Loucy (cell line): ENCODE data around the gene FBLN2.

Experiments
- H2AFZ ChIP-seq: fragments of 200-600 bp; sonication (generic); 2 replicates; pipeline ENCODE4 v1.6.0; 2016; ENCODE audit warnings: antibody characterized with exemption, mild to moderate bottlenecking, low read length, moderate library complexity
- H3F3A ChIP-seq: fragments of 200-600 bp; 2 replicates; pipeline ENCODE4 v1.6.0; 2016; ENCODE audit warnings: antibody characterized with exemption, low read depth, mild to moderate bottlenecking
- H3K27me3 ChIP-seq: fragments of 200-600 bp; sonication (generic); 2 replicates; pipeline ENCODE4 v1.6.1; 2014; ENCODE audit warnings: low read length, mild to moderate bottlenecking; ENCODE audit not compliant: insufficient read depth, poor library complexity, severe bottlenecking
- H3K36me3 ChIP-seq: fragments of 200-600 bp; sonication (generic); 2 replicates; pipeline ENCODE4 v1.6.1; 2016; ENCODE audit warnings: low read length; ENCODE audit not compliant: insufficient read depth
- H3K4me1 ChIP-seq: fragments of 200-600 bp; sonication (generic); 2 replicates; pipeline ENCODE4 v1.5.1; 2014; ENCODE audit warnings: low read length, mild to moderate bottlenecking; ENCODE audit not compliant: insufficient read depth, poor library complexity, severe bottlenecking
- H3K4me2 ChIP-seq: fragments of 200-600 bp; sonication (generic); 2 replicates; pipeline ENCODE4 v1.6.0; 2014; ENCODE audit warnings: antibody characterized with exemption, low read length, low read depth, mild to moderate bottlenecking; ENCODE audit not compliant: poor library complexity, severe bottlenecking
- H3K4me3 ChIP-seq: fragments of 200-600 bp; sonication (generic); 2 replicates; pipeline ENCODE4 v1.5.1; 2014; ENCODE audit warnings: low read length, mild to moderate bottlenecking, mixed read lengths; ENCODE audit not compliant: poor library complexity, severe bottlenecking
- H3K79me2 ChIP-seq: fragments of 200-600 bp; sonication (generic); 2 replicates; pipeline ENCODE4 v1.6.1; 2014; ENCODE audit warnings: low read length; ENCODE audit not compliant: insufficient read depth
- H3K9ac ChIP-seq: fragments of 200-600 bp; sonication (generic); 2 replicates; pipeline ENCODE4 v1.6.0; 2014; ENCODE audit warnings: mild to moderate bottlenecking, low read depth, low read length, moderate library complexity; ENCODE audit not compliant: poor library complexity, severe bottlenecking
- H3K9me2 ChIP-seq: fragments of 200-600 bp; sonication (generic); replicated peaks from 2 replicates; pipeline ENCODE4 v1.6.1; 2016; ENCODE audit warnings: low read depth, low read length, mixed read lengths
- H3K9me3 ChIP-seq: fragments of 200-600 bp; sonication (generic); 2 replicates; pipeline ENCODE4 v1.6.1; 2014; ENCODE audit warnings: mild to moderate bottlenecking, antibody characterized with exemption, low read length, low read depth; ENCODE audit not compliant: insufficient read depth
- H4K20me1 ChIP-seq: fragments of 200-600 bp; sonication (generic); 2 replicates; pipeline ENCODE4 v1.6.0; 2014; ENCODE audit warnings: antibody characterized with exemption, low read length, mild to moderate bottlenecking; ENCODE audit not compliant: insufficient read depth, poor library complexity, severe bottlenecking
- EZH2phosphoT487 ChIP-seq: fragments of 200-600 bp; IDR thresholded peaks from 2 replicates; pipeline ENCODE4 v1.6.1; 2018; ENCODE audit warnings: antibody characterized with exemption, mild to moderate bottlenecking, moderate library complexity, borderline replicate concordance
- TF ChIP-seq, protein P1 (sequence below): fragments of 200-600 bp; sonication (generic); conservative IDR thresholded peaks from 2 replicates; pipeline ENCODE4 v1.5.1; 2014; ENCODE audit warnings: mild to moderate bottlenecking, antibody characterized with exemption, low read length

FBLN2 gene

DNA sequence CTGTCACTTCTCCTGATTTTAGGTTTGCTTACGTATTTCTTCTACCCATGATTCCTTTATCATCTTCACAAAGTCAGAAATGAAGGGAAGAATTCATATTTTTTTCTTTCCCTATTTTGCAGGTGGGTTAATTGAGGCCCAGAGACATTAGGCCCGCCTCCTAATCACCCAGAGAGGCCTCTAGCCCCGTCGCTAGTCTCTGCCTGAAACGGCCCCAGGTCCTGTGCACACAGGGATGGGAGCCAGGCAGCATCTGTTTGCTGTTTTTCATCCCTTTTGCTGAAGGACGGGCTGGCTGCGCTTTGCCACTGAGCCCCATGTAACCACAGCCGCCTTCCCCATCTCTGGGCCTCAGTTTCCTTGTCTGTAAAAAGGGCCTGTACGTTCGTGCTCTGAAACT is 135.9 kb downstream of the FBLN2 start:
- H3K9me2 ChIP-seq = no peaks in the 10 kb centered on the region
- no peaks in the 10 kb centered on the region for H3K9me3 ChIP-seq
- H3F3A ChIP-seq = no peaks in the 10 kb centered on the region
- H3K27me3 ChIP-seq = no peaks in the 10 kb centered on the region
- H3K4me1 ChIP-seq = no peaks in the 10 kb centered on the region
- no peak overlapping the region for H2AFZ ChIP-seq
- H3K4me2 ChIP-seq = no peak overlapping the region
- no peaks in the 10 kb centered on the region for H3K36me3 ChIP-seq
- no peaks in the 10 kb centered on the region for H4K20me1 ChIP-seq
- TF ChIP-seq, protein P1, sequence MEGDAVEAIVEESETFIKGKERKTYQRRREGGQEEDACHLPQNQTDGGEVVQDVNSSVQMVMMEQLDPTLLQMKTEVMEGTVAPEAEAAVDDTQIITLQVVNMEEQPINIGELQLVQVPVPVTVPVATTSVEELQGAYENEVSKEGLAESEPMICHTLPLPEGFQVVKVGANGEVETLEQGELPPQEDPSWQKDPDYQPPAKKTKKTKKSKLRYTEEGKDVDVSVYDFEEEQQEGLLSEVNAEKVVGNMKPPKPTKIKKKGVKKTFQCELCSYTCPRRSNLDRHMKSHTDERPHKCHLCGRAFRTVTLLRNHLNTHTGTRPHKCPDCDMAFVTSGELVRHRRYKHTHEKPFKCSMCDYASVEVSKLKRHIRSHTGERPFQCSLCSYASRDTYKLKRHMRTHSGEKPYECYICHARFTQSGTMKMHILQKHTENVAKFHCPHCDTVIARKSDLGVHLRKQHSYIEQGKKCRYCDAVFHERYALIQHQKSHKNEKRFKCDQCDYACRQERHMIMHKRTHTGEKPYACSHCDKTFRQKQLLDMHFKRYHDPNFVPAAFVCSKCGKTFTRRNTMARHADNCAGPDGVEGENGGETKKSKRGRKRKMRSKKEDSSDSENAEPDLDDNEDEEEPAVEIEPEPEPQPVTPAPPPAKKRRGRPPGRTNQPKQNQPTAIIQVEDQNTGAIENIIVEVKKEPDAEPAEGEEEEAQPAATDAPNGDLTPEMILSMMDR = no peak
- no peak for TF ChIP-seq EZH2phosphoT487
- H3K79me2 ChIP-seq = no peaks in the 10 kb centered on the region
- H3K4me3 ChIP-seq = no peak overlapping the region
- H3K9ac ChIP-seq = no peak overlapping the region

DNA sequence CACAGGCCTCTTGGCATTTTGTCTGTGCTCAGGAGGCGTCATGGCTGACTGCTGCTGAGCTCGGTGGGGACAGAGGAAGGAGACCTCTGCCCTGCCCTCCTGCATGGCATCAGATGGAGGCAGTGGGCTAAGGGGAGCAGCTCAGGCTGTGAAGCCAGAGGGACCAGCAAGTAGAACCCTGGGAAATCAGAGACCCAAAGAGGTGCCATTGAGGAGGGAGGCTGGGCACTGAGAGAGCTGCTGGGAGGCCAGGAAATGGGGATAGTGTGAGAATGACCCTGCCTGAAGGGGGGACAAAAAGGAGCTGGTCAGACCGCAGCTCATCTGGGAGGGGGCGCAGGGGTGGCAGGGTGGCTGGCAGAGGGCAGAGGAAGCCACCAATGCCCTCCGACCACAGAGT is 136.8 kb downstream of the FBLN2 start:
- Histone ChIP-seq H3K4me1 (no peaks in the 10 kb centered on the region), H3K4me2 (no peak overlapping the region), H3K9me2 (no peaks in the 10 kb centered on the region), H4K20me1 (no peaks in the 10 kb centered on the region), H3K36me3 (no peaks in the 10 kb centered on the region), H3K79me2 (no peaks in the 10 kb centered on the region), H3K9ac (no peak overlapping the region), H3K9me3 (no peaks in the 10 kb centered on the region), H3K27me3 (no peaks in the 10 kb centered on the region), H3K4me3 (no peak overlapping the region), H2AFZ (no peak overlapping the region), H3F3A (no peaks in the 10 kb centered on the region)
- TF ChIP-seq, protein P1 = no peak
- TF ChIP-seq EZH2phosphoT487 = no peak

DNA sequence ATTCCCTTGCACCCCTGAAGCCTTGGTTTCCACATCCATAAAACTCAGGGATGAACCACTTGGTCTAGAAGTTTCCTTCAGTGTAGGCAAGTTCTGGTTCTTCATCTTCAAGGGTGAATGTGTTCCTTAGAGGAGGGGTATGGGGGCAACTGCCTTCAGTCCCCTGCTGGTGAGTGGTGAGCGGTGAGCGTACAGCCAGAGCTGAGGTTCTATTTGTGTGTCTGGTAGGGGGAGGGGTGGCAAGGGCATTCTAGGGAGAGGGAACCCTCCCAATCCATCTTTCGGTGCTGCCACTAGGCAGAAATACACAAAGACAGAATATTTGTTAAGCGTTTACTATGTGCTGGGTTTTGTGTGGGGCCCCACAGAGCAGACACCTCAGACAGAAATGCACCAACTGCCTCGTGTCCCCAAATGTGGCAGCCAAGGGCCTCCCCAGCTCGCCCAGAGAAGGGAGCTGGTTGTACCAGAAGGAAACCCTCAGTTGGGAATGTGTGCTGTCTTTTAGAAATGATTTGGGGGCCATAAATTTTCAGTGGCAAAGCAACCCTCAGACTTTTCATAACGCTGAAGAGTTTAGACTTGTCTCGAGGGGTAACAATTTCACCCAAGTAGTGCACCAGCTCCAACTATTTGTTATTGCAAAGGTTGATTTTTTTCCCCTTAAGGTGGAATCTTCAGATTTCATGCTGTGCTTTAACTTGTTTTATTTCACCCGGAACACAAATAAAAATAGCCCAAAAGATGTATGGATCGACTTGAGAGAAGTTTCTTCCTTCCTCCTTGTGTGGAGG is 137.6 kb downstream of the FBLN2 start:
- Histone ChIP-seq H3K9me3 (no peaks in the 10 kb centered on the region), H3K4me1 (no peaks in the 10 kb centered on the region), H2AFZ (no peak overlapping the region), H3F3A (no peaks in the 10 kb centered on the region), H3K4me2 (no peak overlapping the region), H3K27me3 (no peaks in the 10 kb centered on the region), H4K20me1 (no peaks in the 10 kb centered on the region), H3K9me2 (no peaks in the 10 kb centered on the region), H3K79me2 (no peaks in the 10 kb centered on the region), H3K4me3 (no peak overlapping the region), H3K36me3 (no peaks in the 10 kb centered on the region), H3K9ac (no peak overlapping the region)
- no peak for TF ChIP-seq EZH2phosphoT487
- TF ChIP-seq, protein P1 = no peak; the same call in 1 of the 2 replicates
